NT2/D1 (cell line): ENCODE data around the gene KRTAP10-6.
"Not testable (repeated sequence)": the region's sequence is repeated elsewhere in the genome, so short reads cannot be mapped to it uniquely, and the experiment has no call there.

ENCODE experiments used
- SUZ12 ChIP-seq: IDR thresholded peaks from 2 replicates; pipeline ENCODE4 v1.6.1; 2011; ENCODE audit not compliant: insufficient read length, insufficient read depth; ENCODE audit errors: extremely low read depth
- YY1 ChIP-seq: IDR thresholded peaks from 2 replicates; pipeline ENCODE4 v1.6.1; 2011; ENCODE audit not compliant: insufficient read length, insufficient read depth
- ZNF274 ChIP-seq: IDR thresholded peaks from 2 replicates; pipeline ENCODE4 v1.6.1; 2011; ENCODE audit warnings: mild to moderate bottlenecking, low read depth, low read length

- not testable (repeated sequence) for TF ChIP-seq ZNF274, YY1, SUZ12
These were observed 8.8 kb upstream of the KRTAP10-6 start for GRCh38 chr21:44601091-44601490.
